Prostate gland (tissue), 2 donors: ENCODE results near the gene SPTBN5. TPM values are rescaled to one million over a fixed set of nuclear protein-coding genes. Genes with fewer than 3 reads are reported as not detected.

Experiments
- DNase-seq: peaks from one replicate; pipeline ENCODE4 v3.0.0-alpha.2; 2019; ENCODE audit warnings: low spot score
- H3K27ac ChIP-seq, 2 donors: fragments of 200-600 bp; sonication (generic); 2 replicates each; pipeline ENCODE4 v1.5.1; 2017 to 2019
- H3K27me3 ChIP-seq: fragments of 200-600 bp; sonication (generic); replicated peaks from 2 replicates; pipeline ENCODE4 v1.5.1; 2019; ENCODE audit not compliant: insufficient read depth
- H3K36me3 ChIP-seq, 2 donors: fragments of 200-600 bp; sonication (generic); 1 replicate in 1 of 2; 2 replicates in 1 of 2; pipeline versions ENCODE4 v1.5.1 to v1.8.1; 2017 to 2019
- H3K4me1 ChIP-seq: fragments of 200-600 bp; sonication (generic); replicated peaks from 2 replicates; pipeline ENCODE4 v1.5.1; 2019
- H3K4me3 ChIP-seq, 2 donors: fragments of 200-600 bp; sonication (generic); 2 replicates each; pipeline ENCODE4 v1.5.1; 2017 to 2019
- H3K9me3 ChIP-seq: fragments of 200-600 bp; sonication (generic); 2 replicates; pipeline ENCODE4 v1.5.1; 2017
- POLR2A ChIP-seq: fragments of 450-650 bp; IDR thresholded peaks from one replicate; pipeline ENCODE4 v1.6.1; 2016; ENCODE audit warnings: antibody characterized with exemption, mild to moderate bottlenecking
- POLR2AphosphoS5 ChIP-seq: sonication (generic); formaldehyde crosslinking; IDR thresholded peaks from one replicate; pipeline ENCODE4 v1.6.1; 2017; ENCODE audit warnings: antibody characterized with exemption
- WGBS: methylation state at CpG from one replicate; pipeline ENCODE4 v1.1.5; 2018; 5-methylcytosine and 5-hydroxymethylcytosine counted together
- intact Hi-C: fragments of 100-400 bp; cut with DNase I; formaldehyde crosslinking; loops from one replicate; pipeline ENCODE4 v1.14.2; 2022
- total RNA-seq, 2 donors: library from RNA; depleted of rRNA; stranded (reverse); fragments of >200 nt; gene quantifications; one replicate each; pipeline ENCODE4 v1.1.0, GENCODE V29; 2016
- TF ChIP-seq, protein P1 (sequence below), 4 experiments: fragments of 200-600 bp in 2 of 4; fragments of 450-650 bp in 2 of 4; sonication (generic) in 2 of 4; IDR thresholded peaks; 1 replicate in 3 of 4; 2 replicates in 1 of 4; pipeline ENCODE4 v1.5.1; 2016 to 2019; ENCODE audit warnings: antibody characterized with exemption in 4 of 4, mild to moderate bottlenecking in 2 of 4, moderate library complexity in 2 of 4

SPTBN5 gene
- total RNA-seq = 1 to 10 TPM; 1.2 to 2.2 TPM

DNA sequence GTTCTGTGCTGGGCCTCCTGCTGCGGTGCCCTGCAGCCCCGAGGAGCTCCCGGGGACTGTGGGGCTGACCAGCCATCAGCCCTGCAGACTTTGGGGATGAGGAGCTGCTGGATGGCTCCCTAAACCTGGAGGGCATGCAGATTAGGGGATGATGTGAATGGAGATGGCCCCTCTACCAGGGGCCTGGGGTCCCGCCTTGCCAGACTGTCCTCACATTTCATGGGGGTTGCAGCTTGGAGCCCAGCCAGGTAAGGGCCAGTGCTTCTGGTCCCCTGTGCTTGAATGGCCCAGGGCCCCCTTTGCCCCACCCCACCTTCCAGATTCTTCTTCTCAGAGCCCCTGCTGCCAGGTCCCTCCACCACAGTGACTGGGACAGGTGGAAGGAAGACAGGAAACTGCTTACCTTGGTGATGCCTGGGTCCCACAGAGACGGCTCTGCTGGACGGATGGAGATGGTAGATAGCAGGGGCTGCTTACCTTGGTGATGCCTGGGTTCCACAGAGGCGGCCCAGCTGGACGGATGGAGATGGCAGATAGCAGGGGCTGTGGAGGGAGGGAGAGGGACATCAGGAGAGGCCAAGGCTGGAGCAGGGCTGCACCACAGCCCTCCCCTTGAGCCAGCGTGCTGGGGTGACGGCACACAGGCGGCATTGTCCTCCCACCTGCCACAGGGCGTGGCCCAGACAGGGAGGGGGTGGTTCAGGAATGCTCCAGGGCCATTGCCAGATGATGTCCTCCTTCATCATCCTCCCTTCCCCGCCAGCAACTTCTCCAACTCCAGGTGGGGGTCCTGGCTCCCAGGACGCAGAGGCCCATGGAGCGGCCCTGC lies at the start of gene SPTBN5:
TSS of gene SPTBN5 (minus strand) at position 632 of the 829 bp plus-strand sequence. CDS start at position 76, 556 bp downstream.
- intact Hi-C loops = no loop called here
- H3K36me3 ChIP-seq = no peaks in the 10 kb centered on the region
- H3K9me3 ChIP-seq = no peaks in the 10 kb centered on the region
- H3K4me3 ChIP-seq = no peak within 1 kb of the TSS
- no peak for DNase-seq
- TF ChIP-seq, protein P1, sequence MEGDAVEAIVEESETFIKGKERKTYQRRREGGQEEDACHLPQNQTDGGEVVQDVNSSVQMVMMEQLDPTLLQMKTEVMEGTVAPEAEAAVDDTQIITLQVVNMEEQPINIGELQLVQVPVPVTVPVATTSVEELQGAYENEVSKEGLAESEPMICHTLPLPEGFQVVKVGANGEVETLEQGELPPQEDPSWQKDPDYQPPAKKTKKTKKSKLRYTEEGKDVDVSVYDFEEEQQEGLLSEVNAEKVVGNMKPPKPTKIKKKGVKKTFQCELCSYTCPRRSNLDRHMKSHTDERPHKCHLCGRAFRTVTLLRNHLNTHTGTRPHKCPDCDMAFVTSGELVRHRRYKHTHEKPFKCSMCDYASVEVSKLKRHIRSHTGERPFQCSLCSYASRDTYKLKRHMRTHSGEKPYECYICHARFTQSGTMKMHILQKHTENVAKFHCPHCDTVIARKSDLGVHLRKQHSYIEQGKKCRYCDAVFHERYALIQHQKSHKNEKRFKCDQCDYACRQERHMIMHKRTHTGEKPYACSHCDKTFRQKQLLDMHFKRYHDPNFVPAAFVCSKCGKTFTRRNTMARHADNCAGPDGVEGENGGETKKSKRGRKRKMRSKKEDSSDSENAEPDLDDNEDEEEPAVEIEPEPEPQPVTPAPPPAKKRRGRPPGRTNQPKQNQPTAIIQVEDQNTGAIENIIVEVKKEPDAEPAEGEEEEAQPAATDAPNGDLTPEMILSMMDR (IDR thresholded peaks at IDR 0.05) = no peak
- TF ChIP-seq POLR2AphosphoS5 = no peak
- 87% methylated on average over 13 of the region's 15 CpGs for WGBS
- H3K27ac ChIP-seq = no peak within 1 kb of the TSS
- H3K27me3 ChIP-seq = no peaks in the 10 kb centered on the region
- H3K4me1 ChIP-seq = peaks cover 3% of the 10 kb centered on the region

DNA sequence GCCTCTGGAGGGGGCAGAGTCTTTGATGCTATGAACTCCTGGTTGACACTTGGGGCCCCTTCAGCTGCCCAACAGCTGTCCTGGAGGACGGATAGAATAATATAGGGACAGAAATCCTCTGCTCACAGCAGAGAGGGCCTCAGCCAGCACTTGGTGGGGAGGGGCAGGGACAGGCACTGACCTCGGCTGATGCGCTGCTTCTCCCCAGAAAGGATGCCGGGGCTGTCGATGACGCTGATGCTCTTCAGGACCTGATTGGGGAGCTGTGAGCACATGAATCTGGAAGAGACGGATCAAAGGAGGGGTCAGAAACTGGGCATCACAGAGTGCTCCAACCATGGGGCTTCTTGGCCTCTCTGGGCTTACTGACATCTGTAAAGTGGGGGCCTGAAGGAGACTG lies 49.0 kb upstream of the SPTBN5 start:
- H3K4me1 ChIP-seq = no peaks in the 10 kb centered on the region
- H3K27ac ChIP-seq = no peak overlapping the region
- 88% methylated on average over 7 of the region's 7 CpGs for WGBS
- intact Hi-C loops = no loop called here
- H3K36me3 ChIP-seq = no peaks in the 10 kb centered on the region
- no peak for DNase-seq
- no peak for TF ChIP-seq POLR2A
- TF ChIP-seq POLR2AphosphoS5 = no peak
- TF ChIP-seq, protein P1 (IDR thresholded peaks at IDR 0.05) = no peak
- H3K9me3 ChIP-seq = no peaks in the 10 kb centered on the region
- no peaks in the 10 kb centered on the region for H3K27me3 ChIP-seq
- H3K4me3 ChIP-seq = no peak overlapping the region

DNA sequence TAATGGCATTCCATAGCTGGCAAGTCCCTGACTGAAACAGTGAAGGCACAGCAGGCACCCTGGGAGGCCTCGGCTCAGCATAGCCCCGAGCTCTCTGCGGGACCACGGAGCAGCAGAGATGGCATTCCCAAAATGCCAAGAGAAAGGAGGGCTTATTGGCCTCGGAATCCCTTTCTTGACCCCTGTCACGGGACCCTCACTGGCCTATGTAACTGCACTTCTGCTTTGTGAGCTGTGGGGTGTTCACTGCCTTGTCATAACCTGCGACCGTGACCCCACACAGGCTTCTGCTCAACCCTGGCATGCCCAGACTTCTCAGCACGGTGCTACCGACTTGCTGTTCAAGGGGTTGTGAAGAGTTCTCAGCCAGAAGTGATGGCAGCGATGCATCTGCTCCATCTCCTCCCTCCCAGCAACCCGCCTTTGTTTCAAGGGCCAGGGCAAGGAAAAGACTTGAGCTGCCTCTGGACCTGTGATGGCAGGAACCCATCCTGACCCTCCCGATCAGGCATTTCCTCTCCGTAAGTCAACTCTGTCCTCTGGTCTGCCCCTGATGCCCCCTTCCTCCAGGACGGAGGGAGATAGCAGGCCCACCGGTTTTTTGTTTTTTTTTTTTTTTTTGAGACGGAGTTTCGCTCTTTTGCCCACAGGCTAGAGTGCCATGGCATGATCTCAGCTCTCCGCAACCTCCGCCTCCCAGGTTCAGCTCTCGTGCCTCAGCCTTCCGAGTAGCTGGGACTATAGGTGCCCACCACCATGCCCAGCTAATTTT lies 48.0 kb upstream of the SPTBN5 start:
- no peaks in the 10 kb centered on the region for H3K27me3 ChIP-seq
- no peak overlapping the region for H3K4me3 ChIP-seq
- H3K9me3 ChIP-seq = no peaks in the 10 kb centered on the region
- intact Hi-C loops = no loop called here
- TF ChIP-seq POLR2AphosphoS5 = no peak
- TF ChIP-seq, protein P1 (IDR thresholded peaks at IDR 0.05) = no peak
- TF ChIP-seq POLR2A = no peak
- no peak for DNase-seq
- no peaks in the 10 kb centered on the region for H3K36me3 ChIP-seq
- 86% methylated on average over 22 of the region's 22 CpGs for WGBS
- H3K4me1 ChIP-seq = no peaks in the 10 kb centered on the region
- H3K27ac ChIP-seq = no peak overlapping the region

DNA sequence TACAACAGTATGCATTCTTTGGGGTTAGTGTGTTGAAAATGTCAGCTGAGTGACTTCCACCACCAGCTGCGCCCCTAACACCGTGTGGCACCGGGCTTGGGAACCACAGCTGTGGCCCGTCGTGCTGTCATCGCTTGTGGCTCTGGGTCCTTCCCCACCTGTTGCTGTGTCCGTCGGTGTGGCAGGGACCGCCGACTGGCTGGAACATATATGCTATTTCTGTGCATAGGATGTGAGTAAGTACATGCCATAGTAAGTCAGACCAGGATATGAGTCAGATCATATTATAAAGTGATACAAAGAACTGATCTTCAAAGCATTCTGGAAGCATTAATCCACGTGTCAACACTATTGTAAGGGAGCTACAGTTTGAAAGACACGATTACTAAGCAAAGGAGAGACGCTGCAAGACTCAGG lies 46.6 kb upstream of the SPTBN5 start:
- TF ChIP-seq, protein P1 (IDR thresholded peaks at IDR 0.05) = no peak
- no peak for TF ChIP-seq POLR2A
- no peak for TF ChIP-seq POLR2AphosphoS5
- DNase-seq = no peak
- intact Hi-C loops = no loop called here

More for the DNA sequence above, 46.6 kb upstream of the SPTBN5 start:
- Histone ChIP-seq H3K36me3 (no peaks in the 10 kb centered on the region), H3K9me3 (no peaks in the 10 kb centered on the region), H3K27me3 (no peaks in the 10 kb centered on the region), H3K27ac (no peak overlapping the region), H3K4me1 (no peaks in the 10 kb centered on the region), H3K4me3 (no peak overlapping the region)
- 71% methylated on average over 13 of the region's 13 CpGs for WGBS
